ENCODE data around the gene SPDYE8. TPM values are rescaled to one million over a fixed set of nuclear protein-coding genes. Genes with fewer than 3 reads are reported as not detected.
"Not testable (repeated sequence)": the region's sequence is repeated elsewhere in the genome, so short reads cannot be mapped to it uniquely, and the experiment has no call there.

SPDYE8 gene
- polyA plus RNA-seq (ENCODE audit: insufficient read length) = 0.41 TPM

GRCh38 chr7:73029666-73030065 is at the start of gene SPDYE8:
Gene SPDYE8 (minus strand): TSS chr7:73029766. CDS start chr7:73027966, 1,800 bp downstream.
- not testable (repeated sequence) for DNase-seq

GRCh38 chr7:73057811-73058210 is 28.2 kb upstream of the SPDYE8 start, which contains the start of gene SPDYE11:
Gene SPDYE11 (minus strand): TSS chr7:73057911. CDS start chr7:73056111, 1,800 bp downstream.
- DNase-seq = not testable (repeated sequence)

- DNase-seq = not testable (repeated sequence)
Observed at GRCh38 chr7:73006491-73006890, 23.1 kb downstream of the SPDYE8 start.

- DNase-seq = peak; percentile 86
Observed at GRCh38 chr7:73005693-73006447, 23.7 kb downstream of the SPDYE8 start.

GRCh38 chr7:73005356-73005692 is 24.2 kb downstream of the SPDYE8 start:
- not testable (repeated sequence) for DNase-seq

GRCh38 chr7:72997887-72998468 is 31.6 kb downstream of the SPDYE8 start:
- DNase-seq = not testable (repeated sequence)

- not testable (repeated sequence) for DNase-seq
Observed at GRCh38 chr7:72997447-72997846, 32.1 kb downstream of the SPDYE8 start.

- not testable (repeated sequence) for DNase-seq
Observed at GRCh38 chr7:72995484-72995883, 34.1 kb downstream of the SPDYE8 start.

- not testable (repeated sequence) for DNase-seq
Observed at GRCh38 chr7:72990146-72990913, 39.2 kb downstream of the SPDYE8 start.

- DNase-seq = not testable (repeated sequence)
Observed at GRCh38 chr7:72982084-72982483, 47.5 kb downstream of the SPDYE8 start.

GRCh38 chr7:72980382-72980781 is 49.2 kb downstream of the SPDYE8 start:
- not testable (repeated sequence) for DNase-seq

GRCh38 chr7:72976434-72976833 is 53.1 kb downstream of the SPDYE8 start:
- not testable (repeated sequence) for DNase-seq

- not testable (repeated sequence) for DNase-seq
Observed at GRCh38 chr7:72975656-72976286, 53.8 kb downstream of the SPDYE8 start.

- not testable (repeated sequence) for DNase-seq
Observed at GRCh38 chr7:72974781-72975180, 54.8 kb downstream of the SPDYE8 start.

- DNase-seq = not testable (repeated sequence)
Observed at GRCh38 chr7:72971505-72971904, 58.1 kb downstream of the SPDYE8 start.

Other genes starting within 250 kb of the SPDYE8 start
- 5.4 TPM for gene TYW1B, start 201.6 kb downstream of the SPDYE8 start, polyA plus RNA-seq (ENCODE audit: insufficient read length)
- 36.9 TPM for gene POM121, start 104.7 kb downstream of the SPDYE8 start, polyA plus RNA-seq (ENCODE audit: insufficient read length)
- gene TRIM74, start 60.3 kb downstream of the SPDYE8 start, polyA plus RNA-seq (ENCODE audit: insufficient read length) = not detected
- gene SPDYE11, start 28.1 kb upstream of the SPDYE8 start, polyA plus RNA-seq (ENCODE audit: insufficient read length) = 1.9 TPM
- gene SPDYE9, start 56.3 kb upstream of the SPDYE8 start, polyA plus RNA-seq (ENCODE audit: insufficient read length) = 1.9 TPM